GM19193 (cell line): Measurements from ENCODE around the gene PRCC.

Experiments
- POLR2A ChIP-seq: IDR thresholded peaks from 4 replicates; pipeline ENCODE4 v1.6.1; 2011; ENCODE audit not compliant: insufficient read depth, insufficient read length; ENCODE audit errors: extremely low read depth

The PRCC gene

DNA sequence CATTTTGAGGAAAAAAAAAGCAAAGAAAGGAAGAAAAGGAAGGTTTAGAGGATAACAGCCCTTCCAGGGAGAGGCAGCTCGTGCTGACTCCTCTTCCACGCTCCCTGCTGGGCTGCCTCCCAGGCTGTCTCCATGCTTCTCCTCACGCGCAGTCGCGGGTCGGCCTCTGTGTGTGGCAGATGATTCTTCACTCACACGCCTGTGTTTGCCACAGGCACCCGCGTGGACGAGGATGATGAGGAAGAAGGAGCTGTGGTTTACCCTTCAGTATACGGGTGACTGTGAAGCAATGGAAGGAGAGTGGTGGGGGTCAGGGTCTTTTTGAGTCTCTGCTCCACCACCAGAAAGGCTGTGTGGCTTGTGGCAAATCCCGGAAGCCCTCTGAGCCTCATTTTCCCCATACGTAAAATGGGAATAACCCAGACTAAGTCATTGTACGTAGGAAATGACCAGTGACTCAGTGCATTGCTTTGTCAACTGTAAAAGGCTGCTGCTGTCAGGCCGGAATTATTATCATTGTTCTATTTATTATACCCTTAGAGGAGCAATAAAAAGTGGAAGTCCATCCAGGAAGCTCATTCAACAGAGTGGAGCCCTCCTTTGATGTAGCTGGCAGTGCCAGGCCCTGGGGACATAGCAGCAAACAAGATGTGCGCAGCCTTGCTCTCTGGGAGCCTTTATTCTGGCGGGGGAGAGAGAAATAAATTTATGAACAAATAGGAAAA lies 61.2 kb downstream of the PRCC start:
- no peak for TF ChIP-seq POLR2A

DNA sequence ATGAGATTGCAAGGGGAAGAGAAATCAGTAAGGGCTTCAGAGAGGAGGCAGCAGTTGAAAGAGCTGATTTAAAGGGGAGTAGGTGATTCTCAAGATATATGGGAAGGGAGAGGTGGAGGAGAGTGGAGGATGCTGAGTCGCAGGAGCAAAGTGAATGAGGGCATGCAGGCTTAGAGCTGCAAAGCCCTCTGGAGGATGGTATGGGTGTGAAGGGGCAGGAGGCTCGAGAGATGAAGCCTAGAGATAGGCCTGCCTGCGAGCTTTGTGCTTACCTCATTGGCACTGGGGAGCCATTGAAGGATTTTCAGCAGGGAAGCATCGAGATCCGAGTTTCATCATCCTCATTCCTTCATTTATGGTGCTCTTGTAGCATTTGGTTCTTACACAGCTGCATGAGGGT lies 65.1 kb downstream of the PRCC start:
- no peak for TF ChIP-seq POLR2A

DNA sequence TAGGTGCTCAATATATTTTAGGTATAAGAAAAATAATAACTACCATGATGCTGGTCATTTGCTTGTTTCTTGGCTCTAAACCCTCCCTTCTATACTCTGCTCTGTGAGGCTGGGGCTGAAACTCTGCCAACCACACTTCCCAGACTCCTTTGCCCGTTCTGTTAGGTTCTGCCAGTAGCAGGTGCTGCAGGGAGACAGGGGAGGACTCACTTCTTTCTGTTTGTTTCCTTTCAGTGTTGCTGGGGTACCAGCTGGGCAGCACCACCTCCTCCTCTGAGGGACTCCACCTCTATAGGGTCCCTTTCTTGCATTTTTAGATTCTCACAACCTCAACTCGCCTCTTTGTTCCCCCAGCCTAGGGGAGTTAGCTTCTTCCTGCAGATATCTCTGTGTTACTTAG lies 66.3 kb downstream of the PRCC start:
- no peak for TF ChIP-seq POLR2A

DNA sequence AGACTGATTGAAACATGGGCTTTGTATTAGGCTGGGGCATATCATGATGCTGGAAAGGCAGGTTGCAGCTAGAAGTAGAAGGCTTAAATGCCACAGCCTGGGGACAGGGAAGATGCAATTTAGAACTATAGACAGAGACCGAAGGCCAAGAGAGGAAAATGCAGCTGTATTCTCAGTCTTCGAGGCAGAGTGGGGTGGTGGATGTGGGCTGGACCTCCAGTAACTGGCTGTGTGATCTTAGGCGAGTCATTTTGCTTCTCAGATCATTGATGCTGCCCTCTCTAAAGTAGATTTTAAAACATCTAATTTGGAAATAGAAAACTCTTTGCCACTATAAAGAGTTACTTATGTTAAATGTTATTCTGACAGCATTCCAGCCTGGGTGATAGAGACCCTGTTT lies 67.0 kb downstream of the PRCC start:
- no peak for TF ChIP-seq POLR2A

DNA sequence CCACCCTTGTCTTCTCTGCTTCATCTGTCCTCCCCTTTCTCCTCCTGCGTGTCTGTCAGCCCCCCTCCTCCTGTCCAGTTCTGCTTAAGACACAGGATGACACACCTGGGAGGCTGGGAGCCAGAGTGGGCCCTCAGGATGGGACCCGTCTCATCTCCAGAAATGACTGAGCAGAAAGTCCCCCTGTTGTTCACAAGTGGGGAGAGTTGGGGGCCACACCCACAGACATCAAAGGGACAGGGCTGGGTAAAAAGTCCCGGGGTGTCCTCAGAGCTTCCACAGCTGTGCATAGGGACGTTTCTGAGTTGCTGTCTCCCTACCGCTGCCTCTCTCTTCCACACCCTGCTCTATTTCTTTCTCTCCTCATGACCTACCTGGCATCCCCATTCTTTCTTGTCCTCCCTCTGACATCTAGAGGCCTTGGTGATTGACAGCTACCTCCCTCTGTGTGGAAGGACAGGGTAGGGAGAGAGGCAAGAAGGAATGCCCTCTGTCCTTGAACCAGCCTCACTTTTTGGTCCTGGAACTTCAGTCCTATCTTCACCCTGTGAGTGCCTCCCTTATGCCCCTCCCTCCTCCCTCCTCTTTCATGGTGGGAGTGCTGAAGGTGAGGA lies 68.8 kb downstream of the PRCC start:
- no peak for TF ChIP-seq POLR2A

DNA sequence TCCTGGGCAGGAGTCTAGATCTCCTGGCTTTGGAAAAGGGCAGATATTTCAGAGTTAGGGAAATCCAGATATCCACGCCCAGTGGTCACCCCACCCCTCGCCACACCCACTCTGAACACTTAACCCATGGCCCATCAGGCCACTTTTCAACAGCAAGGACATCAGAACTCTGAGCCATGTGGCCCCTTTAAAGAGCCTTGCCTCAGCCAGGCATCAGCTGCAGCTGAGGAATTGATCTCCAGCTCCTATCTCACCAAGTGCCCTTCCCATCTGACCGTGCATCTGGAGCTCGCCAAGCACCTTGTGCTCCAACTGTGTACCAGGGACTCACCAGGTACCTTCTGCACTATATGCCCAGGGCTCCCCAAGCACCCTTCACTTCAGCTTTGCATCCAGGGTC lies 69.6 kb downstream of the PRCC start:
- no peak for TF ChIP-seq POLR2A

DNA sequence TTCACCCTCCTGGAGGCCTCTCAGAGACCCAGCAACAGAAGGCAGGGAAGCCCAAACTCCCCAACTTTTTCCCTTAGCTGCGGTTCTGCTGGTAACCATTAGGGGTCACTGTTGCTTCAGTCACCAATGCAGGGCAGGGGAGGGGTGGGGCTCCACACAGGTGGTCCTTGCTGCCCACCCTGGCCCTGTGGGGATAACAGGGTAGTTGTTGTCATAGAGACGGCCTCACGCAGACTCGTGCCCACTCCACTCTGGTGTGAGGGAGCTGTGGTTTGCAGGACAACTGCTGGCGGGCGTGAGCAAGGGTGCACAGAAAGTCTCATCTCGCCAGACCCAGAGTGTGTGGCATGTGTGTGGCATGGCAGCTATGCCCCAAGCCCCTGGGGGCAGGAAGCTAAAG lies 71.6 kb downstream of the PRCC start:
- TF ChIP-seq POLR2A = no peak

DNA sequence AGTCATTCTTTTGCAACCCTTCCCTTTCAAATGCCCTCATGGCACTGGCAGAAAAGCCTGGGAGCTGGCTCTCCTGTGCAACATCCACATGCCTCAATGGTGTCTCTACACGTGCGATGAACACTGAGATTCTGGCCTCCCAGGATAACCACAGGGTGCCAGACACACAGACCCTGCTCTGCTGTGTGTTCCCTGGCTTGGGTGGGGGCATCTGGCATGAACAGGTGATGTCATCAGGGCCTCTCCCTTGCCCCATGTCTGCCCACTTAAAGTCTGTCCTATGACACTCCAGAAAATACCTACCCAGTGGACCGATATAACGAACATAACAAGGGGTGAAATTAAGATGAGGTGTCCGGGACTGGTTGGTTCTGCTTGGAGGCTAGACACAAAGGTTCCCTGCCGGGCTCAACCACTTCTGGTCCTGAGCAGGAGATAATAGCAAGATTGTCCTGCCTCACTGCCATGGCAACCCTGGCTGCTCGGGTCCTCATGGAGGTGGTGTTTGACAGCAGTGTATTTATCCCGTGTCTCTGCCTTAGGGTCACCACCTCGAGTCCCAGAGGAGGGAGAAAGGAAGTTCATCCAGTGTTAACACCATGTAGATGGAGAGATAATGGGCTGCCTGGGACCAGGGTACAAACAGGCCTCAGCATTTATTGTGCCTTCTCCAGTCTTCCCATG lies 72.2 kb downstream of the PRCC start:
- TF ChIP-seq POLR2A = no peak

DNA sequence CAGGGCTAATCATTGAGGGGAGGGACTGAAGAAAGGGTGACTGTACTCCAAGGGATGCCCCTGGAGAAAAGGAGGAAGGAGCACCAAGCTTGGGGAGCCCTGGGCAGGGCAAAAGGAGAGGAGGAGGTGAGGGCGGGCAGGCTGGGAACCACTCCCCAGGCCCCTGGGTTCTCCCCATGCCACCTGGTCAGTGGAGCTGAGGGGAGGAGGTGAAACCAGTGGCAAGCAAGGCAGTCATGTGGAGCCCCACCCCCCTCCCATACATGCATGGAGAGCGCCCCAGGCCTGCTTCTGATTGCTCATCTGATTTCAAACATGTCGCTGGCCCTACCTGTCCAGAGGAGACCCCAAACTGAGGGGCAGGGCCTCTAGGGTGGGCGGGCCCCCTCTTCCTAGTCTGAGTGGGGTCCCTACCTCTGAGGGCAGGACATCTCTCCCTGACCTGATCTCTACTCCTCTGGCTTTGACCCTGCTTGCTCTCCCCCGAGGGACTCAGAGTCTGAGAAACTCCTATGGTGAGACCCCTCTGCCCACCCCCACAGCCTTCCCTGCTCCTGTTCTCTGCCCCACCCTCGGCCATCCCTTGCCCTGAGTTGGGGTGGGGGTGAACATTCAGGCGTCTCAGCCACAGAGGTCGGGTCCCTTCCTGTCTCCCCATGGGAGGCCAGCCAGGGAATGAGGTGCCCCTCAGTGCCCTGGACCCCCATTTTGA lies 73.0 kb downstream of the PRCC start:
- no peak for TF ChIP-seq POLR2A

DNA sequence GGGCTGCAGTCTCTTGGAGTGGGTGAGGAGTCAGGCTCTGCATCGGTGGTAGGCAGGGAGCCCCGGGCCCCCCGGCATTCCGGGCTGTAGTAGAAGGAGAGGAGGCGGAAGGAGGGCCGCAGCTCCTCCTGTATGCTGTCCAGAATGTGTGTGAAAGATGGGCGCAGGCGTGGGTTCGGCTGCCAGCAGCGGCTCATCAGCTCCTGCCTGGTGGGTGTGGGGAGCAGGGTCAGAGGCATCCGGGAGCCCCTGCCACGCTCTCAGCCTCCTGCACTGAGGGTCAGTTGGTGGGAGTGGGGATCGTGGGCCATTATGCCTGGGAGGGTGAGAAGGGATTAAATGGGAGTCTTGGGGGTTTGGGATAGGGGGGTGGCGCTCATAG lies 73.6 kb downstream of the PRCC start:
- no peak for TF ChIP-seq POLR2A

DNA sequence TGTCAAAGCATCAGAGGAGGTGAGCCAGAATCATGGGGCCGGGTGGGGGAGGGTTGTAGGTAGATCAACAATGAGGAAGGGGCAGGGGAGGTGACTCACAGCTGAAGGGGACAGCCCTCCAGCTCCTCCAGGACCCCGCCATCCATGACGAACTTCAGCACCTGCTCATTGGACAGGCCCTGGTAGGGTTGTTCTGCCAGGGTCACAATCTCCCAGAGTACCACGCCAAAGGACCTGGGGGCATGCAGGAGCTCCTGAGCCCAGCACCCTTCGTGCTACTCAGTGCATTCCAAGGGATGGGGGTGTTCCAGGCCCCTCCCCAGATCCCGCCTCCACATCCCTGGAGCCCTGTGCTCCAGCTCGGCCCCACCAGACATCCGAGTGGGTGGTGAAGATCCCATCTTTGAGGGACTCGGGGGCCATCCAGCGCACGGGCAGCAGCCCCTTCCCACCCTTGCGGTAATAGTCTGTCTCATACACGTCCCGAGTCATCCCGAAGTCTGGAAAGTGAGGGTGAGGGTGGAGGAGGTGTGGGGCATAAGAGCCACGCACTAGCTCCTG lies 74.0 kb downstream of the PRCC start:
- TF ChIP-seq POLR2A = no peak

DNA sequence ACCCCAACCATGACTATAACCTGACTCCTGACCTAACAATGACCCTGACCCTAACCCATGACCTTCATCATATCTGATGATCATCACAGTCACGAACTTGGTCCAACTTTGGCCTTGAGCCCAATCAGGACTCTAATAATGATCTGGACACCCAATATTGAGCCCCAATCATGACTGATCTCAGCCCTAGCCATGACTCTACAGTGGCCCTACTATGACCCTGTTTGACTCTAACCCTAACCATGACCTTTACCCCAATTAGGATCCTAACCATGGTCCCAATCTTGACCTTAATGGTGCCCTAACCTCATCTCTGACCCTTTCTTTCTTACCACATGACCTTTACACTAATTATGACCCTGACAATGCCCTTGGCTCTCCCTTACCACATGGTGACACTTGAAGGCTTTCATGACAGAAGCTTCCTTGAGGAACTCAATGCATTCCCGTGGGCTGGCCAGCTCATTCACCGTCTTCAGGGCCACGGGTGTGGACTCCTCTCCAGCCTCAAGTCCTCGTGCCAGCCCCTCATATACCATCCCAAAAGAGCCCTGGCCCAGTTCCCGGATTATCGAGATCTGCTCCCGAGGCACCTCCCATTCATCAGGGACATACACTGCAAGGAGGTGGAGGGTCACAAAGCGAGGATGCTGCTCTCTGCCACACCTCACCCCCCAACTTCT lies 75.4 kb downstream of the PRCC start:
- TF ChIP-seq POLR2A = no peak

DNA sequence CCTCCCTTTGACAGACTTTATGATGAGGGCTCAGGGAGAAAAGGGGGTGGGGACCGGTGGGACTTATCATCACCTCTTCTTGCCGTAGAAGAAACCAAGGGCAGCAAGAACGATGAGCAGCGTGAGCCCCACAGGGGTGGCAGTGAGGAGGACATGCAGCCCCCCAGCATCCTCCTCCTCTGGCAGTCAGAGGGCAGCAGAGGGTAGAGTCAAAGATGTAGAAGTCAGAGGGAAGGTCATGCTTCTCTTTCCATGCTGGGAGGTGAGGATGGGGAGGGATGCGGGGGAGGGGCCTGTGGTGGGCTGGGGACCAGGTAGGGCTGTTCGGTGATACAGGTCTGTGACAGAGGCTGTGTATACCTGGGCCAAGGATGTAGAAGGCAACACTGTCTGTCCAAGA lies 76.8 kb downstream of the PRCC start:
- no peak for TF ChIP-seq POLR2A

DNA sequence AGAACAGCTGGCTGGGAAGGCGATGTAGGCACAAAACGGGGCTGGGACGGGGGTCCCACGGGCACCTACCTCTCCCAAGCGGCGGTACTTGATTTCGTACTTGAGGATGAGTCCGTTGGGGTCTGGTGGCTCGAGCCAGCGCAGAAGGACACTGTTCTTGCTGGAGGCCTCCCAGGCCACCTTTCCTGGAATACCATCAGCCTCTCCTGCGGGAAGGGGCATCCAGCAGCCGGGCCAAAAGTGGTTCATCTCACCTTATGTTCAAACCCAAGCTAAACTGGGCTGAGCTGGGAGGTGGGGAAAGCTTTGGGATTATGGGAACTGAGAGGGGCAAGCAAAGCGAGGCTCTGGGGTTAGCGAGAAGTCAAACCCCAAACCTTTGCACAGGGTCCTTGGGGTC lies 77.3 kb downstream of the PRCC start:
- no peak for TF ChIP-seq POLR2A
